GM18909 (cell line): ENCODE measurements around the gene CASP7.
"Not testable (repeated sequence)": the region's sequence is repeated elsewhere in the genome, so short reads cannot be mapped to it uniquely, and the experiment has no call there.

Experiments
- ATAC-seq: cut with Tn5 transposase; IDR thresholded peaks from one replicate; pipeline ENCODE4 v1.9.1; 2021; ENCODE audit warnings: mild to moderate bottlenecking; ENCODE audit not compliant: unreplicated experiment, poor library complexity

Gene CASP7

DNA sequence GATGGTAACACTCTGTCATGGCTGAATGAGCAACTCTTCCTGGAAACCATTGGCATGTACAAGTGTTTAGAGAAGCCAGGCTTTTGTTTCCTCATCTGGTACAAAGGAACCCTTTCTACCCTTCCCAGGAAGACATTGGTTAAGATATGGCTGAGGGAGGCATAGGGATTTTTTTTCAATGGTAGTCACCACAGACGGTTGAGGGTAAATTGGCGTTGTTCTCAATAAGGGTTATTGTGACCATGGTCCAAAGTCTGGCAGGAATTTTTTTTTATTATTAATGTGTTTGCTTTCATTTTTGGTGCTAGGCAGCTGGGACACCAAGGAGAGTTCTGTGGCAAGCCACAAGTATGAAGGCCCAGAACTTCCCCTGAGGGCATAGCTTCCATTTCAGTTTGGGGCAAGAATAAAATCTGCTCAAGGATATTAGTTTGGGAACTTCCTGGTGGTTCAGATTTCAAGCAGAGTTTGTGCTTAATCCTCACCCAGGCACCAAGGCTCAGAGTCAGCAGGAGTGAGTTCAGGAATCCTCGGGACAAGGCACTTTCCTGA, 71.5 kb downstream of the CASP7 start, which contains the start of gene PLEKHS1:
Gene PLEKHS1, plus strand, starts transcription at position 502 of the 552 bp plus-strand sequence. CDS start 3,596 bp downstream, outside the sequence.
- no peak for ATAC-seq

DNA sequence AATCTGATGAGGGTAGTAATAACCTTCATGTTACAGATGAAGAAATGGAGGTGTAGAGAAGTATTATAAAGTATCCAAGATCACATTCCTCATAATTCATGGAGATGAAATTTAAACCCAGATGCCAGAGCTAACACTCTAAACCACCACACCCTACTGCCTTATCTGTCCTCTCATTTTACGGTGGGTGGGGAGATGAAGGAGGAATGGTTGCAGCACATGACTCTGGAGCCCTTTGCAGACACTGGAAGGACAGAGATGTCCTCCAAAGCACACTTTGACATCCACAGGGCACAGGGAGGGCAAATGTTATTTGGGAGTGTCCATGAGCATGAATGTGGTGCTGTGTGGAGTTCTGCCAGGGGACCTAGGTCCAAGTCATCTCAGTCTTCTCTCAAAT, 72.8 kb downstream of the CASP7 start:
- no peak for ATAC-seq

DNA sequence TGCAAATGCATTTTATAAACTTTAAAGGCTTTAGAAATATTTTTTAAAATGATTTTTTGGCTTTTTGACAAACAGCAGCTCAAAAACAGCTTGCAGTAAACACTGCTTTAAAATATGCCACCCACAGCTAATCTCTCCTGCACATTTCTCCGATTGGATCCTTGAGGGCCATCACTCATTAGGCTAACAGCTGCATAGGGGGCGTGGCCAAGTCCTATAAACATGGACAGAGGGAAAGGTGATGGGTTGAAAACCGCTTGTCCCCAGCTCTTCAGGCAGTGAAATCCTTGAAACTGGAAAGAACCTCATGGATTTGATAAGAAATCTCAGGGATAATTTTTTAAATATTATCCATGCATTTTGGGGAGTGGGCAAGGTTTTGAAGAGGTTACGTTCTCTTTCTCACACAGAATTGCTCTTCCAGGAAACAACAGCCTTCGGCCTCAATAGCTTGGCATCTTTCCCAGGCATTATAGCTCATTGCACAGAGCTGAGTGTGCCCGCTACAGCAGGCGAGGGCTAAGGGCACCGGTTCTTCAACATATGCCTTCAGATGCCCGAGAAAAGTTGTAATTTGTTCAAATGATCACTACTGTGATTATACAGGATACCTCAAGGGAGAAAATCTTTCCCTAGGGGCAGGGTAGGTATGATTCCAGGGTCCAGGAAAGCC, 73.4 kb downstream of the CASP7 start:
- no peak for ATAC-seq

DNA sequence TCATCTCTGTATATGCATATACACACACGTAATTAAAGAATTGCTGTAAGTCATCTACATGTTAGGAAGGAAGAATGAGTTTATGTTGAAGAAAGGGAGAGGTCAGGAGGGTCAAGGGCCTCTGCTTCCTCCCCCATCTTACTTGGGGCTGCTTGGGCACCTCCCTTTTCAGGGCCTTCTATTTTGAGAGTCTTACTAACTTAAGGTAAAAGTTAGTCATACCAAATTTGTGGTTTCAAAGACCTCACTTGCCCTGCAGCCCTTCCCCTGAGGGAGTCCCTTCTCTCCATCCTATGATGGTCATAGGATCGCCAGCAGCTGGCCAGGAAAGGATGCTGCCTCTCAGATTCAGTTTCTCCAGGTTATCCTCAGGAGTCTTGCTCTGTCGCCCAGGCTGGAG, 74.4 kb downstream of the CASP7 start:
- no peak for ATAC-seq

DNA sequence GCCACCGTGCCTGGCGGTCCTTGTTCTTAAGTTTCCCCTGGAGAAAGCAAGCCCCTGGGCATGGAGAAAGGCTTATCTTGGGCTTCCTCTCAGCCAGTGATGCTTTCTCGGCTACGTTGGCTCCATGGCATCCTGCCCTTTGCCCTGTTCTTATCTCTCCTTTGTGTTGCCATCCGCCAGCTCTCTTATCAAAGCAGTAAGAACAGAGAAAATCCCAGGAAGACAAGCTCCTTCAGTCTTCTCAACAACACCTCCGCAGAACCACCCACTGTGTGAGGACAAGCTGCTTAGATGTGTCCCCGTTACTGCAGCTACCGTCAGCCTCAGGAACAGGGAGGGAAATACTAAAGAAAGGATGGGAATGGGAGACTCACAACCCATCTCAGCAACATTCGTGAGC, 75.1 kb downstream of the CASP7 start:
- ATAC-seq: no peak

DNA sequence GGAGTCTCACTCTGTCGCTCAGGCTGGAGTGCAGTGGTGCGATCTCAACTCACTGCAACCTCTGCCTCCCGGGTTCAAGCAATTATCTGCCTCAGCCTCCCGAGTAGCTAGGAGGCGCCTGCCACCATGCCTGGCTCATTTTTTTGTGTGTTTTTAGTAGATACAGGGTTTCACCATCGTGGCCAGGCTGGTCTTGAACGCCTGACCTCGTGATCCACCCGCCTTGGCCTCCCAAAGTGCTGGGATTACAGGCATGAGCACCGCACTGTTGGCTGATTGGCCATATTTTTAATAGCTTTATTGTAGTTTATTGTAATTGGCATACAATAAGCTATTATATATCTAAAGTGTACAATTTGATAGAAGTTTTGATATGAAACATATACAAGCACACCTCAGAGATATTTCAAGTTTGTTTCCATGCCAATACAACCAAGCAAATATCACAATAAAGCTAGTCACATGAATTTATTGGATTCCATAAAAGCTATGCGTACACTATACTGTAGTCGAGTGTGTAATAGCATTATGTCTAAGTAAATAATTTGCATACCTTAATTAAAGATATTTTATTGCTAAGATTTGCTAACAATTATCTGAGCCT, 77.3 kb downstream of the CASP7 start:
- no peak for ATAC-seq

DNA sequence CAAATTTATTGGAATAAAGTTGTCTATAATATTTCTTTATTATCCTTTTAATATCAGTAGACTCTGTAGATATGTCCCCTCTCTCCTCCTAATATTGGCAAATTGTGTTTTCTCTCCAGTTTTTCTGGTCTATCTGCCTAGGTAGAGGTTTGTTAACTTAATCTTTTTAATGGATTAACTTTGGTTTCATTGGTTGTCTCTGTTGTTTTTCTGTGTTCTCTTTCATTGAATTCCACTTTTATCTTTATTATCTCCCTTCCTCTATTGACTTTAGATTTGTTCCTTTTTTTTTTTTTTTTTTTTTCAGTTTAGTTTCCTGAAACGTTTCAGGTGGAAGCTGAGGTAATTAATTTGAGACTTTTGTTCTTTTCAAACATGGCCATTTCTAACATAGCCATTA, 82.4 kb downstream of the CASP7 start:
- ATAC-seq: no peak

DNA sequence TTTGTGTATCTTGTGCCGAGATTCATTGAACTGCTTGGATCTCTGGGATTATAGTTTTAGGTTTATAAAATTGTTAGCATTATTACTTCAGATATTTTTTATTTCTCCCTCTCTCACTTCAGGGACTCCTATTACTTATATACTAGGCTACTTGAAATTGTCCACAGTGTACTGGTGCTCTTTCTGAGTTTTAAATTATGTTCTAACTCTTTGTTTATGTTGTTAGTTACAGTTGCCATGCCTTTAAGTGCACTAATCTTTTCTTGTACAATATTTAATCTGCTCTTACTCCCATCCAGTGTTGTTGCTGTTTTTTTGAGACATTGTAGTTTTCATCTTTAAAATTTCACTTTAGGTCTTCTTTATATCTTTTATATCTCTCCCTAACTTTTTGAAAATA, 84.9 kb downstream of the CASP7 start:
- no peak for ATAC-seq

DNA sequence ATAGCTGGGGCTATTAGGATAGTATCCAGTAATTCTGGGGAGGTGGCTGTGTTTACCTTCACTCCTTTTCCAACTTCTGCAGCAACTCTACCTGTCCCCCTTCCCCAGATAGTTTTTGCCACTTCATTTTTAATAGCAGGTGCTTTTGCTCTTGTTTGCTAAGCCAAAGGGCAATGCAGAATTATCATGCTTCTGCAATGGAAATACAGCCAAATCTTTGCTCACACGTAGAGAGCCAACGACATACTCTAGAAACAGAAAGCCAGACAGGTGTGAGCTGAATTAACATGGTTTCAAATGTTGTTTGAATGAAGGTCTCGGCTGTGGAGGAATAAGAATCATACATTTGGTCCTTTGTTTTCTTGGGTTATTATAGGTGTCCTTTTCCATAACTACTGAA, 86.2 kb downstream of the CASP7 start:
- no peak for ATAC-seq

DNA sequence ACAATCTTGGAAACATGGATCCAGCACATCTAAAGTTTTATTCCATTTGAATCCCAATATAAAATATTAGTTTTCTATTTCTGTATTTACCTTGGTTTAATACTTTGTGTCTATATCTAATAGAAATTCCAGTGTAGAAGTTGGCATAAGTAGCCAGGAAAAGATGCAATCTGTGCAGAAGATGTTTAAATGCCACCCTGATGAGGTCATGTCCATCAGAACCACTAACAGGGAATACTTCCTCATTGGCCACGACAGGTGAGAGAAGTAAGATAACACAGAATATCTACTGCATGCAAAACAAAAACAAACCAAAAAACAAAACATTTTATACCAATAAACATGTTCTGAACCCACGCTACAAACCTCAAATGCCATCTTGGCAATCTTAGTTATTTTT, 87.5 kb downstream of the CASP7 start:
- no peak for ATAC-seq

DNA sequence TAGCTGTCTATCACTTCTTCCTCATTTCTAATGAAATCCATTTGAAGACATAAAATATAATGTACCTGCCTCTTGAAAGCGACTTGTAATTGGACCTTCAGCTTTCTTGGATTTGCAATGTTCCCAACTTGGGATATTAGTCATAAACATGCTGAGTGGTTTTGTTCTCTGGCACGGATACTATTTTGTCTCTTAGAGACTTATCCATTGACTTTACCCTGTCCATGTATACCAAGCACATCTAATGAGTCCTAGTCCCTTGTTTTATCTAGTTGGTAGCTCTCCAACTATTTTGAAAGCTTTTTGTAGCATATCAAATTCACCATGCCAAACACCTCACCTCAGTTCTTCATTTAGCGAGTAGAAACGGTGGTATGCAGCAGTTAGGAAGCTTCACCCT, 90.6 kb downstream of the CASP7 start:
- ATAC-seq: no peak

DNA sequence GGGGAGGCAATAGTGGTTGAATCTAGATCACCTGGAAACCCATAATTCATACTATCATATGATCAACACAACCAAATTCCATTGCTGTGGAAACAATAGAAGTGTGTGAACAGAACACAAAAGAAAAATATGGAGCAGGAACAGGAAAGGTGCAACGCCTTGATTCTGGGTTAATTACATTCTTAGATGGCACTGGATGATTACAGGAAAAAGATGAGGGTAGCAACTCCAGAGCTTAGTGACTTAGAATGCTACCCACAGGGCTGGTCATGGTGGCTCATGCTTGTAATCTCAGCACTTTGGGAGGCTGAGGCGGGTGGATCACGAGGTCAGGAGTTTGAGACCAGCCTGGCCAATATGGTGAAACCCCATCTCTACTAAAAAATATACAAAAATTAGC, 91.4 kb downstream of the CASP7 start:
- ATAC-seq: not testable (repeated sequence)

DNA sequence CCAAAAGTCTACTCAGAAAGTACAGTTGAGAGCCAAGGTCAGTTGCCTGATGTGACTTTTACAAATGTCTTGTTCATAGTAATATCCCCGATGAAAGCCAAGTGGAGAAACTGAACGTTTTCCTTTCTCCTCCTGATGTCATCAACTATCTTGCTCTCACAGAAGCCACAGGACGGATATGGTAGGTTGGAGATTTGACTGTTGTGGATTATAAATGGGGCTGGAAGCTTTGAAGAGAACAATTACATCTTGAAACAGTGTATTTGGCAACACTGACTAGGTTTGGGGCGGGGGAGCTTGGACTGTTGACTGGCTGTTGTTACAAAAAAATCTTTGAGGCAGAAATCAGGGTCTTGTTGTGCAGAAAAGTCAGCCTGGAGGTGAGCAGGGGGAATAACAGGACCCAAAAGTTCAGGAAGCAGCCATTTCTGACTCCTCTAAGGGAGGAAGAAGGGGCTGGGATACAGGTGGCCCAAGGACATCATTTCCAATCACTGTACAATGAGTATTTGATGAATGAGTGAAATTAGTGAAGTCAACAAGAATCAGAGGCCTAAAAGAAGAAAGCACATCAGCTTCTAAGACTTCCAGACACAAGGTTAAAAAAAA, 96.1 kb downstream of the CASP7 start:
- ATAC-seq: no peak

DNA sequence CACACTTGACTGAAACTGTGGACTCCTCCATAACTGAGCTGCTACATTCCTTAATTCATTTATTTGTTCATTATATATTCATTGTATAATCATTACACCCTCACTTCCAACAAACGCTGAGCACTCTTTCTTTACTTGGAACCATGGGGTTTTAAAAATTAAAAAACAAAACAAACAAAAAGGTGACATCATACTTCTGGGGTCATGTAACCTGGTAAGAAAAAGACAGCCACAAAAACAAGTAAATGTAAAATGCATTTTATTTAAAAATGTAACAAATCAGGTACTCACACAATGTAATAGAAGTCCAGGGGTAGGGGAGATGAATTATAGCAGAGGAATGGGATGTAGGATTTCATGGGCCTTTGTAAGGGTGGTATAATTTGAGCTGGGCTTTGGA, 96.8 kb downstream of the CASP7 start:
- ATAC-seq: no peak
